Mammary epithelial cell (primary cell): ENCODE measurements around the gene TRAPPC3L.

Source experiments
- EZH2 ChIP-seq: IDR thresholded peaks from 2 replicates; pipeline ENCODE4 v1.6.1; 2012; ENCODE audit warnings: low read length, inconsistent platforms, borderline replicate concordance
- TF ChIP-seq, protein P1 (sequence below), 2 donors: IDR thresholded peaks in 1 of 2; conservative IDR thresholded peaks in 1 of 2; 2 replicates each; pipeline ENCODE4 v1.5.1; 2011 to 2012; ENCODE audit warnings: inconsistent platforms in 2 of 2, low read length in 2 of 2, mild to moderate bottlenecking in 2 of 2, control low read depth in 1 of 2, low read depth in 1 of 2; ENCODE audit not compliant: insufficient read depth in 1 of 2; ENCODE audit errors: extremely low read depth in 1 of 2

DNA sequence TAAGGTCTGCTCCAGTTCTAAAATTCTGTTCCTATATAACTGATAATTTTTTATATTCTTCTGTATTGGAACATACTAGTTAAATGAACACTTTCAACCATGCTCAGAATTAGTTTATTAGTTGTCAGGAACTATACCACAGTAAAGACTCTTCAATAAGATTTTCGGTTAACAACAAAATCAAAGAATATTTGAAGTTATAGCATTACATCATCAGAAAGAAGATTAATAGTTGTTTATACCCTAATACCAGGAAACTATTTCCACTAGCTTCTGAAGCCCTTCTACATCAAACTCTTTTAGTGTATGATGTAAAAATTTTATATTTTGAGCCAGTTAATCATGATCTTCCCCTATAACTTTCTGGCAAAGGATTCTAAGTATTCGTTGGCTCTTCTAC lies 14.6 kb upstream of the TRAPPC3L start:
- TF ChIP-seq EZH2, result no peak
- TF ChIP-seq, protein P1, sequence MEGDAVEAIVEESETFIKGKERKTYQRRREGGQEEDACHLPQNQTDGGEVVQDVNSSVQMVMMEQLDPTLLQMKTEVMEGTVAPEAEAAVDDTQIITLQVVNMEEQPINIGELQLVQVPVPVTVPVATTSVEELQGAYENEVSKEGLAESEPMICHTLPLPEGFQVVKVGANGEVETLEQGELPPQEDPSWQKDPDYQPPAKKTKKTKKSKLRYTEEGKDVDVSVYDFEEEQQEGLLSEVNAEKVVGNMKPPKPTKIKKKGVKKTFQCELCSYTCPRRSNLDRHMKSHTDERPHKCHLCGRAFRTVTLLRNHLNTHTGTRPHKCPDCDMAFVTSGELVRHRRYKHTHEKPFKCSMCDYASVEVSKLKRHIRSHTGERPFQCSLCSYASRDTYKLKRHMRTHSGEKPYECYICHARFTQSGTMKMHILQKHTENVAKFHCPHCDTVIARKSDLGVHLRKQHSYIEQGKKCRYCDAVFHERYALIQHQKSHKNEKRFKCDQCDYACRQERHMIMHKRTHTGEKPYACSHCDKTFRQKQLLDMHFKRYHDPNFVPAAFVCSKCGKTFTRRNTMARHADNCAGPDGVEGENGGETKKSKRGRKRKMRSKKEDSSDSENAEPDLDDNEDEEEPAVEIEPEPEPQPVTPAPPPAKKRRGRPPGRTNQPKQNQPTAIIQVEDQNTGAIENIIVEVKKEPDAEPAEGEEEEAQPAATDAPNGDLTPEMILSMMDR (conservative IDR thresholded peaks at IDR 0.05 in 1 of 2, IDR thresholded peaks at IDR 0.05 in 1 of 2; ENCODE audit: extremely low read depth in 1 of 2, insufficient read depth in 1 of 2, low read depth in 1 of 2, low read length in 2 of 2), result no peak
